GM18511 (cell line): ENCODE results near the gene DOCK10.
"Not testable (repeated sequence)": the region's sequence is repeated elsewhere in the genome, so short reads cannot be mapped to it uniquely, and the experiment has no call there.

Experiments used
- ATAC-seq: cut with Tn5 transposase; IDR thresholded peaks from one replicate; pipeline ENCODE4 v1.9.1; 2021; ENCODE audit warnings: mild to moderate bottlenecking, moderate library complexity; ENCODE audit not compliant: unreplicated experiment

Gene DOCK10

DNA sequence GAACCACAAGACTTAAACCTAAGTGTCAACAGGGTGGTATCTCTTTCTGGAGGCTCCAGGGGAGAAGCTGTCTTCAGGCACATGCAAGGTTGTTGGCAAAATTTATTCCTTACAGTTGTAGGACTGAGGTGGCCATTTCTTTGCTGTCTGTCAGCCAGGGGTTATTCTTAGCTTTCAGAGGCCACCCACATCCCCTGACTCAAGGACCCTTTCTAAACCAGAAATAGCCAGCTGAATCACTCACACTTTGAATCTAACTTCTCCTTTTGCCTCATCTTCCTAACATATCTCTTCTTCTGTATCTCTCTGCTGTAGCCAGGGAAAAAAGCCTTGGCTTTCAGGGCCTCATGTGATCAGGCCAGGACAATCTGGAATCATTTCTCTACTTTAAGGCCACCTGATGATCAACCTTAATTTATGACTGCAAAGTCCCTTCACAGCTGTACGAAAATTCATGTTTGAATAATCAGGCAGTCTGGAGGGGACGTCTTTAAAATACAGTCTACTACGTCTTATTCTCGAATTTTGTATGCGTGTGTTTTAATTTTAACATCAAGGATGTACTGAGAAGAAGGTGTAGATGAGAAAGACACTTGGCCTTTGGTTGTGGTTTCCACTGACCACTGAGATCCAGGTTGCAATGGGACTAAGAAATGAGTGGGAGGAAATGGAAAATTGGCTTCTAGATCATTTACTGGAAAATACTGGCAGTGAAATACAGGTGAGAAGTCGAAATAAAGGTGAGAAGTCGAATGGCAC lies 90.4 kb downstream of the DOCK10 start:
- ATAC-seq = peak; percentile 32

DNA sequence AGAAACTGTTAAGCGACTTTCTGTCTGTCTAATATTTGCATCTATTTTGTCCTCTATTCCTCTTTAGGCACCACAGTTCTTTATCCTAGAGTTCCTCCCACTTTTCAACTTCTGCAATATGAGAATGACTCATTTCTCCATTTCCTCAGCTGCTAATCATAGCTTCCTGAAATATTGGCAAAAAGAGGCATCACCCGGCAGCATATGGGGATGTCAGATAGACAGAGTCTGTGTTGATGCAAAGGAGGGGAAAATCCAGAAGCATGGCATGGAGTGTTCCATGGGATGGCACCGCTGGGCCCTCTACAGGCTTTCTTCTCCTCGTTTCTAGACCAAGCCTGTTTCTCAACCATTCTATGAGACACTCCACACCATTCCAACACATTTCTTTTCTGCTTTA lies 93.4 kb downstream of the DOCK10 start:
- no peak for ATAC-seq

DNA sequence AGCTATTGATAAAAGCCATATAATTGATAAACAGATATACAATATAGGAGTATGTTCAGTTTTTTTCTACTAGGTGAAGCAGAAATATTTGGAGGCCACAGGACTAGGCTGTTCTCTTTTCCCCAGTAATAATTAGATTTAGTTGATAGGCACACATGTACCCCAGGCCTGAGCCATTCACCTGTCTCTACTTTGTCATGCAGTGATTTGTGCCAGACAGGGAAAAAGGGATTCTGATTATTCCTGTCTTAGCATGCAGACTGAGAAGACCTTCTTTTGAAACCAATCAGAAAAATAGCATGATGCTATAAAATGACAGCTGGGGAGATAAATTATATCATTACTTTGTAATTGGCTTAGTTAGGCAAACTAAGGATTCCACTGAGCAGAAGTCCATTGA lies 94.3 kb downstream of the DOCK10 start:
- no peak for ATAC-seq

DNA sequence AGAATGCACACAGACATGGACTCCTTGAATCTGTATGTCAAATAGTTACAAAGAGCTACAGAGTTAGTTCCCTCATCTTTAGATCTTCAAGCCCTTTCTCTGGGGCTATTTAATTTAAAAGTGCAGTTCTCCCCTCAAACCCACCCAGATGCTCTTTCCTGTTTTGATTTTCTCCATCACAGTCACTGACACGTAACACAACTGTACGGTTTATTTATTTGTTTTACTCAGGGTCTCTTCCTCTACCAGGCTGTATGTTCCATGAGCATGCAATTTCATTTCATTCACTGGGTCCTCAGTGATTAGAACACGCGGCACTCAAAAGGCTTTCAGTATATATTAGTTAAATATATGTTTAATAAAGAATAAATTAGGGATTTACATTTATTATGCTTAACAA lies 94.7 kb downstream of the DOCK10 start:
- ATAC-seq = no peak

DNA sequence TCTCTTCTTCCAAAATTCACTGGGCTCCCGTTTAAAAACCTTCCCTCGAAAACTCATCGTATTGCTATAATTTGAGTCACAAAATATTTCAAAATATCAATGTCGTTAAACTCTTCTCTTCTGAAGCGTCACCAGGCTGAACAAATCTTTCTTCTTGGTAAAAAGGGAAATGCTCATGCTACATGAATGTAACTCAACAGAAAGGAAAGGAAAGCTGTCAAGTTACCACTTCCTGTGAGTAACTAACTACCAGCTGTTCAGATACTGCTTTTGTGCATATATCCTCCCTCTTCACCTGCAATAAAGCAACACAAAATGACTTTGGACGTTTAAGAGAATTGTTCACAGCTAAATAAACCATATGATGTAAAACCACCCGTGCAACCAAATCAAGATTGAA lies 95.4 kb downstream of the DOCK10 start:
- ATAC-seq = peak; percentile 77

DNA sequence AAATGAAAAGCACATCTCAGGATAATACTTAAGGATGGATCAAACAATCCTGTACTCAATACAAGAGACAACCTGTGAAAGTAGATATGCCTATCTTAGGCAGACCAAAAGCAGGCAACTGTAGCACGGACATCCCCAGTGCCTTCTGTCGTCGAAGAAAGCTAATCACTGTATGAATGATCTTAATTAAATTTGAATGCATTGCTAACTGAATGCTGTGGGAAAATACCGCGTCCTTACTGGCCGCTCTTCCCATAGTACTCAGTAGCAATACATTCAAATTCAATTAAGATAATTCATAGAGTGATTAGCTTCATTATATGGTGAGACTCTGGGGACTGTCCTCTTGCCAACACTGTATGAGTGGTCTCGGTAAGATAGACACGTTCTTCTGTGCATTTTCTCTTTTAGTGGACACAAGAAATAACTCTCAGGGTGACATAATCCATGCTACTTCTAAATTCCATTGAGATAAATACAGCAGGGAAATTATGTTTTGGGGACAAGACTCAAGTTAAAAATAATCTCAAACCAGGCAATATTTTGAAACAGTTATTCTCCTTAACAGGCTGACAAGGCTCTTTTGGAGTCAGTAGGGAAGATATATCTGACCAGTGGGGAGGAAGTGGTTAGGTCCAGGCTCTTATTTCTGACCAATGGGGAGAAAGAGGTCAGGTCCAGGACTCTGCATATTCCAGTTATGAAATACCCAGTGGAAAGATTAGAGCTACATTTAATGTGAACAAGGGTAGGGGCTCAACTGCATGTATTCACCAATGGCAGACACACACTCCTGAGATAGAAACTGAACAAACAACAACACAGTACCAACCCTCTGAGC lies 97.3 kb downstream of the DOCK10 start:
- peak; percentile 37 for ATAC-seq

DNA sequence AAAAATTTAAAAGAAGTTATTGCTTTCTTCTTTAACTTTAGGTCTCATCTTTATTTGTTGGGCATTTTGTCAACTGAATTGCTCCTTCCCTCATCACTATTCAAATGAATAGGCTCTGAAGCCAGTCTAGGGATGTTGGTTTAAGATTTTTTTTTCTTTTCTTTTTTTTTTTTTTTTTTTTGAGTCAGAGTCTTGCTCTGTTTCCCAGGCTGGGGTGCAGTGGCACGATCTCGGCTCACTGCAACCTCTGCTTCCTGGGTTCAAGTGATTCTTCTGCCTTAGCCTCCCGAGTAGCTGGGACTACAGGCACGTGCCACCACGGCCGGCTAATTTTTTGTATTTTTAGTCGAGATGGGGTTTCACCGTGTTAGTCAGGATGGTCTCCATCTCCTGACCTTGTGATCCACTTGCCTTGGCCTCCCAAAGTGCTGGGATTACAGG lies 98.6 kb downstream of the DOCK10 start:
- not testable (repeated sequence) for ATAC-seq

DNA sequence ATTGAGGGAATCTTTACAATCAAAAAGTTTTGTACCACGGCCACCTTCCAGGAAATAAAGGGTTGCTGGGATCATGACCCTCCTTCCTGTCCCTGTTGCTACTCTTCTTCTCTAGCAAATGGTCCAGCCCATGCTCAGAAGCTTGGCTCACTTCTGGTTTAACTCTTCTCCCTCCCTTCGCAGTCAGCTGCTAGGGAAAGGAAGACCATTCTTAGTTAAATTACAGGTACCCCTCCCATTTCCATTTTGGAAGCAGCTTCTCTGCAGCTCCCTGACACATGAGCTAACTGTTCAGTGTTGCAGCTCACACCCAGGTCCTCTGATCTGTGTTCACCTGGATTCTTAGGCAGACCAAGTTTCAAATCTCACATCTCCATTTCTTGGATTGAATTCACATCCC lies 100.3 kb downstream of the DOCK10 start:
- no peak for ATAC-seq

DNA sequence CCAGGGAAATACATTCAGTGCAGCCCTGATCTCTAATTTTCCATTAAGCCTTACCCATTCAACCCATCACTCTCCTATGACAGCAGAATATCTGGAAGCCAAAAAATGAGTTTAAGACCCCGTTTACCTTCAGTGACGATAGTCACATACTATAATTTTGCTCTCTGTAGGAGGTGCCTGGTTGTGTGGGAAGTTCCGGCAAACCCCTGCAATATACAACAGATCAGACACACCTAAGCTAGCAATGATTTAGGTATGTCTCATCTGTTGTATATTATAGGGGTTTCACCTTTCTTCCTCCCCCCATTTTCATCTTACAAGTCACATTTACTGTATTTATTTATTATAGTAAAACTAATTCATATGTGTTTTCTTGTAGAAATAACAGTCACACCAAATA lies 101.7 kb downstream of the DOCK10 start:
- ATAC-seq = no peak

DNA sequence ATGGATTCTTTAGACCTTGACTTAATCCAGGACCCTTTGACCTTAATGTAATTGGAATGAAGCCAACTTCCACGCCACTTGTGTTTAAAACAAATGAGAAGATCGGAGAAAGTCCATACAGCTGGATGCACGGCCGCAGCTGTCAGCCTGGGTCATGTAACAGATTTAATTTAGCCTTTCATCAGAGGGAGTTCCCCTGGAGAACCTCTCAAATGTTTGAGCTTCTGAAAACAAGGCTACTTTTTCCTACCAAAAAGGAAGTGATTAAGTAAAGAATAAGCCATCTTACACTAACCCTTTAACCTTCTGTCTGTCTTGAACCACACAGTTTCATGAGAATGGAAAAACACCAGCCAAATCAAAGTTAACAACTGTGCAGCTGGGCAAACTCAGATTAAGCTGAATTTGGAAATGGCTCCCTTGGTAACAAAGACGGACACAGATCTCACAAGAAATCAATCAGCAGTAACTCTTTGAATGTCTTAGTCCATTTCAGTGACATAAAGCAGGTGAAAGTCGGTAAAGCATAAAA lies 103.6 kb downstream of the DOCK10 start:
- peak; percentile 66 for ATAC-seq

DNA sequence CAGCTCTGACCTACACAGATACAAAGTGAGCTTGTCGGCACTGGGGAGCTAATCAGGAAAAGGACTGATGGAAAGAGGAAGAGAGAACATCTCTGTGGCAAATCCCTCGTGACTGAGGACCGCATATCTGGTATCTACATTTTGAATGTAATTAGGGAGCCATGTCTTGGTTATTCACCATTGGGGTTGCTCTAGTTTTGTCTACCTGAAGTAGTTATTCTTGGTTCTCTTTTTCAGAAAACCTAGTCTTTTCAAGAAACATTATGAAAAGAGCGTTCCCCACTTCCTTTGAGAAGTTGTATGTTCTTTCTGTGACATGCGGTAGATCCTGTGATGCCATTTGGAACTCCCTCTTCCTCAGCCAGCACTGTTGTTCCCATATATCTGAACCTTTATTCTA lies 104.4 kb downstream of the DOCK10 start:
- peak; percentile 88 for ATAC-seq

DNA sequence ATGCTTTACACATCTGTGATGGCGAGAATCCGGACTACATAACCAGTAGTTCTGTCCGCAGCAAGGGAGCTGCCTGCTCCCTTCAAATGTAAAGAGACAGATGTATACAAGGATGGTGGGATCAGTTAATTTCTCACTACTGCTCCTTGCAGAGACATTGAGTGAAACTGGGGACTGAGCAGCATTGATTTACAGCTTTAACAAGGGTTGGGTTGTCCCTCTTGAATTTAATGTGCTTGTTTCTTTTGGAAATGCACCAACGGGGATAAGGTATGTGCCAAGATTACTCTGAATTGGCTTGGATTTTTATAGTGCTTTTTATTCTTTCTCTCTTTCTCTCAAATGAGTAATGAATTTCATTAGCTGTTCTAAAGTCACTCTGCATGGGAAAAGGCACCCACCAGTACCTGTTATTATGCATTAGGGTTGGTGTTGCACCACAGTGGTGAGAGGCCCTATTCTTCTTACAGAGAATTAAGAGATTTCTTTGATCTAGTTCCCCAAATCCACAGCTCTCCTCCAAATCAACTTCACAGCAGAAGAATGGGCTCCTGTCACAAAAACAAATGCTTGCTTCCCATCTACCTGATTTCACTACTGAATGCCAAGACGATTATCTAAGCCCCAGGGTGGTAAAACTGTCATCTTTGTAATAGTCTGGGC lies 107.6 kb downstream of the DOCK10 start:
- no peak for ATAC-seq

DNA sequence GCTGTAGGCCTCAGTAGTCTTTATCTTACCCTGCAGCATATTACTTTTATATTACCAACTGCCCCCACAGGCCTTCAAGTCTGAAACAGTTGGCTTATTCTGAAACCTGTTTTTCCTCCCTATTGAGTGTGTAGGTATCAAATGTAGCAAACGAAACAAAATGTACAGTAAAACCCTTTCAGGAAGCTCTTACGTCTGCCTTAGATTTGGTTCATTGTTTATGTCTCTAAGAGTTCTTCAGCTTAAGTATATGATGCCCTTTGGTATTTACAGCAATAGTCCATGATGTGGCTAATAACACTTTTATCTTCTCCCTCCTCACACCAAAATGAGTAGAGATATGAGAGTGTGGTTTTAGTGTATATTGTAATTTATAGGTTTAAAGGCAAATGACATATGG lies 108.8 kb downstream of the DOCK10 start:
- ATAC-seq = no peak

DNA sequence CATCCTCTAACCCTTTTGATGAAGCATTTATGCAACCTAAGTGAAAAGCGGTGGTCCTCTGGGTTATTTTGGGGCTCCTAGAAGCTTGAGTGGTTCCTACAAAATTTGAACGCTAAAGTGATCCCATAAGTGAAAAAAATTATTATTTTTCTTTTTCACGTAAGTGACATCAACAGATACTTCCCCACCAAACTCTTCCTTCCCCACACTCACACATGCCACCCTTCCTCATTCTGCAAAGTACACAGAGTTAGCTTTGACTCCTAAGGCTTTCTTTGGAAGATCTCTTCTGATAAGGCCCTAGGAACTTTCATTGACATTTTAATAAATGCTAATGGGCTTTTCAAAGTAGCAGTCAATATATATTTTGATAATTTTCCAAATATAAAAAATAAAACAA lies 109.7 kb downstream of the DOCK10 start:
- ATAC-seq = no peak

DNA sequence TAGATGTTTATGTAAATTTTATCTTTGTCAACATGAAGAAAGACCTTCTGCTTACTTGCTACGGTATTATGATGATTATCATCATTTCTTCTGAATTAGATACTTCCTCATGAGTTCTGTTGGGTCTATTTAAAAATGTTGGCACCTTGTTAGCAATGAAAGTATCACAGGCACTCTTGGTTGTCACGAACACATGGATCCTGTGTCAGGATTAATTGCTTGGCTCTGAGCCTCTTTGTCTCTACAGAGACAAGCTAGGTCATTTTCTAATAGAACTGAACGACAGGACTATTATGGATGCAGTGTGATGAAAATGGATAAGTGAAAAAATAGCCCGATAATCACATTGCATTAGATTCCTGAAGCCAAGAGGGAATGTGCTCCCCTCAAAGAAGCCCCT lies 110.3 kb downstream of the DOCK10 start:
- no peak for ATAC-seq

DNA sequence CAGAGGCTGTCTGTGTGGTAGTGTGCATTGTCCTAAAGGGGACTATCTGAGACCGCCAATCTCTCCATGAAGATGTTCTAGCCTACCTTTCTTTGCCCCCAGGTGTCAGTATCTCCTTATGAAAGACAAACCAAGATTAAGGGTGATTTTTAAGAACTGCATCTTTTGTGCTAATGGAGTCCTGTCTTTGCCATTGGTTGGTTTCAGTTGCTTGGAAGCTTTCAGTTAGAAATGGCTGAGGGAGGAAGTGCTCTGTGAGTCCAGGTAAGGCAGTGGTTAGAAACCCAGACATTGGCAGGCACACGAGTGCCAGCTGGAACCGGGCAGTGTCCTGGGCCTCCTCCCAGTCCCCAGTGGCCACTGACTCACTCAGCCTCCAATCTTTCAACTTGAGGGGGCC lies 111.3 kb downstream of the DOCK10 start:
- ATAC-seq = no peak

DNA sequence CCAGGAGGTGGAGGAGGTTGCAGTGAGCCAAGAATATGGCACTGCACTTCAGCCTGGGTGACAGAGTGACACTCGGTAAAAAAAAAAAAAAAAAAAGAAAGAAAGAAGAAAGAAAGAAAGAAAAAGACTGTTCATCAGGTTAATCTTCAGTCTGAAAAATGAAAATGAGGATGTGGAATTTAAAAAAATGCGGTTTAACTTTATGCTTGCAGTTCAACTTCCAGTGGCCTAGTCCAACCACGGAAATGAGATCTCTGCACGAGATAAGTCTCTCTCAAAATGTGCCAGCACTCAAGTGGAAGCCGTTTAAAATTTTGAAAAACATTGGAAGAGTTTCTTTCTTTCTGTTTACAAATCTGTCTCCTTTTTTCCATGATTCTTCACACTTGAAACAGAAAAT lies 112.1 kb downstream of the DOCK10 start:
- ATAC-seq = no peak

DNA sequence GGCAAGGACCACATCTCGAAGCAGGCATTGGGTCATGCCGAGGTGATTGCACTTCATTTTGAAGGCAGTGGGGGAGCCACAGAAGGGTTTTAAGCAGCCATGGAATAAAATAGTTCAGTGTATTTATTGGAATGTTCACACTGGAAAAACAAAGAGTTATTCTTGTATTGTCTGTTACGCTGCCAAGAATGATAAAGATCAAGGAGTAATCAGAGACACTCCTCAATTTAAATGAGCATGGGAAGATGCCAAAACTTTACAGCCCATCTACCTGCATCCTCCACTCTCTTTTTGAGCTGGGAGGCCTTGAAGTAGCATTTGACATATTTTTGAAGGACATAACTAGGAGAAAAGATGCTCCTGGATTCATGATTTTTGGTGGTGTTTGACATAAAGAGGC lies 112.8 kb downstream of the DOCK10 start:
- no peak for ATAC-seq

DNA sequence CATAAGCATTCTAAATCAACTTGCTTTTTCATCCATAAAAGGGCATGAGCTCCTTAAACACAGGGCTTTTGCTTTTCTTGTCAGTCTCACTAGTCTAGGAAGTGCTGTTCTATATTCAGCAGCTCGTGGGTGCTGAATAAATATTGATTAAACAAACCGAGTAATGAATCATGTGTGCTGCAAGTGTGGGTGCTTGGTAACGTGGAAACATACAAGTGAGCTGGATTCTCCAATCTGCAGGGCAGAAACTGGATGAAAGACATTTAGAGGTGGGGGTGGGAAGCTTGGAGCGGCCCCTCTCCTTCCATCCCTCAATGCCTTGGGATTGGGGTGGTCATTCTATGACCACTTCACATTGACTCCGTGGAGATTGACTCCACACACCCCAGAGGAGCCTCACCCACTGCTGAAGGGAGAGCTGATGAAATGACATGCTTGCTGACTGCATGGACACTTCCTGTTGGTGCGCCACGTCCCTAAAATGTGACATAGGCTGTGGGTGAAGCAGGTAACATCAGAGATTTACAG lies 114.6 kb downstream of the DOCK10 start:
- ATAC-seq = no peak

DNA sequence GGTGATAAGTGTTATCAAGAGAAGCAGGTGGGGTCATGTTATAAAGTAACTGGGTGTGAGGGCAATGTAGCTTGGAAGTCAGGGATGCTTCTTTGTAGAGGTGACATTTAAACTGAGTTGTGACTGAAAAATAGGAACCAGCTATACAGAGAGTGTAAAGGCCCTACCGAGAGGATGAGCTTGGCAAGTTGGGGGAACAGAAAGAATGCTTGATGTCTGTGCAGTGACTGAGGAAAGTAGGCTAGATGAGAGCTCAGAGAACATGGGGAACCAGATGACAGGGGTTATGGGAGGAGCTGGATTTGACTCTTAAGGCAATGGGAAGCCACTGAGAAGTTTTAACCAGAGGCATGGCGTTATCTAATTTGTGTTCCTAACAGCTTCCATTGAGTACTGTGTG lies 115.3 kb downstream of the DOCK10 start:
- ATAC-seq = no peak

DNA sequence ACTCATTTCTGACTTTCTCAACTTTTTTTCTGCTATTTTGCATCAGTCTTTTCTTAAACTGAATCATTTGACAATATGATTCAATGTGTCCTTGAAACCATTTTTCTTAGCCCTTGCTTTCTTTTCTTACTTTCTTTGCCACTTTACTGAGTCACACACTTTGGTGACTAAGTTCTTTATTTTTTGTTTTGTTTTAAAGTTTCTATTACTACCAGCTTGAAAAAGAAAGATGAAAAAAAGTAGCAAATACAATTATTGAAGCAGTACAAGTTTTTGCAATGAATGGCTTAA lies 116.5 kb downstream of the DOCK10 start:
- ATAC-seq = no peak
